Right lobe of liver (tissue), 6 donors: ENCODE results near the gene DNALI1. TPM values are rescaled to one million over a fixed set of nuclear protein-coding genes. Genes with fewer than 3 reads are reported as not detected.

Experiments used
- ATAC-seq, 4 donors: fragments of 200-7000 bp; cut with Tn5 transposase; one replicate each; pipeline ENCODE4 v1.9.1; 2020; ENCODE audit warnings: mild to moderate bottlenecking in 4 of 4, moderate library complexity in 4 of 4
- DNase-seq, 3 donors: peaks; one replicate each; pipeline ENCODE4 v3.0.0-alpha.2; 2020
- H3K27ac ChIP-seq, 3 donors: fragments of 200-600 bp; one replicate each; pipeline ENCODE4 v1.8.0; 2022
- H3K27me3 ChIP-seq, 2 donors: fragments of 200-600 bp; one replicate each; pipeline ENCODE4 v1.8.0; 2022
- H3K36me3 ChIP-seq, 4 donors: fragments of 200-600 bp; sonication (generic) in 1 of 4; one replicate each; pipeline versions ENCODE4 v1.5.1 to v1.8.0; 2017 to 2022; ENCODE audit warnings: control low read depth in 1 of 4
- H3K4me1 ChIP-seq, 4 donors: fragments of 200-600 bp; sonication (generic) in 1 of 4; one replicate each; pipeline versions ENCODE4 v1.5.1 to v1.8.0; 2017 to 2022; ENCODE audit warnings: control low read depth in 1 of 4
- H3K4me3 ChIP-seq, 3 donors: fragments of 200-600 bp; one replicate each; pipeline ENCODE4 v1.8.0; 2022
- H3K9me3 ChIP-seq, 4 donors: fragments of 200-600 bp; sonication (generic) in 1 of 4; one replicate each; pipeline versions ENCODE4 v1.5.1 to v1.8.0; 2017 to 2022; ENCODE audit warnings: control low read depth in 1 of 4
- POLR2A ChIP-seq: fragments of 450-650 bp; IDR thresholded peaks from one replicate; pipeline ENCODE4 v1.6.1; 2017; ENCODE audit warnings: antibody characterized with exemption, mild to moderate bottlenecking
- WGBS: methylation state at CpG from one replicate; pipeline ENCODE4 v1.1.6; 2018; ENCODE audit warnings: low coverage, low lambda C conversion rate; ENCODE audit not compliant: insufficient coverage; ENCODE audit errors: missing lambda C conversion rate; 5-methylcytosine and 5-hydroxymethylcytosine counted together
- intact Hi-C, 2 donors: fragments of 100-400 bp; cut with DNase I; formaldehyde crosslinking; loops; one replicate each; pipeline versions ENCODE4 v1.11.2 to v1.14.1; 2022
- total RNA-seq, 6 experiments: library from RNA; depleted of rRNA in 2 of 6; stranded (reverse); fragments of >200 nt in 2 of 6; fragmentation: NEBNext Ultra II Directional in 3 of 6; extraction: Animal tissue kit (Norgen Biotek cat#: 25700) in 3 of 6; gene quantifications; one replicate each; pipeline versions ENCODE4 v1.1.0 to v1.2.4, GENCODE V29; 2016 to 2023
- TF ChIP-seq, protein P1 (sequence below), 4 donors: fragments of 200-600 bp in 3 of 4; fragments of 450-650 bp in 1 of 4; IDR thresholded peaks; one replicate each; pipeline versions ENCODE4 v1.5.1 to v1.8.0; 2016 to 2022; ENCODE audit warnings: antibody characterized with exemption in 4 of 4, mild to moderate bottlenecking in 2 of 4
- donor health status: DM: no; HTN: yes; CAD: no.
- donor health status: DM: no; HTN: no; CAD: no.
- donor health status: DM: no; HTN: no; CAD: no.
- donor health status: DM: no; HTN: yes; CAD: no.
- donor health status: DM: no; HTN: yes; CAD: no.

DNALI1 gene
- total RNA-seq, 6 experiments from 2014 or later: 4.1 to 13.6 (median 7.3) TPM

DNA sequence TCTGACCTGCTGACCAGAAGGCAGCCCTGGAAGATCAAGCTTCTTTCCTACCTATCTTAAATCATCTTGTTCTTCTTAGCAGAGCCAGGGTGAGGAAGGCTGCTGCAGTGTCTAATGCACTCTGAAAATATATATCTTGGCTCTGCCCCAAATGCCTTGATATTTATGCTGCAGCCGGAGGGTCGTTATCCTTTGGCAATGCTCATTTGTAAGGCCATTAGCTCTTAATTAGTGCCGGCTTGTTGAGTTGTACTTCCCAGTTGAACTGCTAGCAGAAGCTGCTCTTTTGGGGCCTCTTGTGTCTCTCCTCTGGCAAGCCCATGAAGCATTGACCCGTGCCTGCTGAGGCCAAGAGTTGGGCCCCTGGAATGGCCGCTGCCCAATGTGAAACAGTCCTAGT is 43.2 kb downstream of the DNALI1 start:
- H3K4me3 ChIP-seq: no peak overlapping the region
- 85% methylated on average over 2 of the region's 5 CpGs for WGBS
- DNase-seq: no peak
- TF ChIP-seq, protein P1, sequence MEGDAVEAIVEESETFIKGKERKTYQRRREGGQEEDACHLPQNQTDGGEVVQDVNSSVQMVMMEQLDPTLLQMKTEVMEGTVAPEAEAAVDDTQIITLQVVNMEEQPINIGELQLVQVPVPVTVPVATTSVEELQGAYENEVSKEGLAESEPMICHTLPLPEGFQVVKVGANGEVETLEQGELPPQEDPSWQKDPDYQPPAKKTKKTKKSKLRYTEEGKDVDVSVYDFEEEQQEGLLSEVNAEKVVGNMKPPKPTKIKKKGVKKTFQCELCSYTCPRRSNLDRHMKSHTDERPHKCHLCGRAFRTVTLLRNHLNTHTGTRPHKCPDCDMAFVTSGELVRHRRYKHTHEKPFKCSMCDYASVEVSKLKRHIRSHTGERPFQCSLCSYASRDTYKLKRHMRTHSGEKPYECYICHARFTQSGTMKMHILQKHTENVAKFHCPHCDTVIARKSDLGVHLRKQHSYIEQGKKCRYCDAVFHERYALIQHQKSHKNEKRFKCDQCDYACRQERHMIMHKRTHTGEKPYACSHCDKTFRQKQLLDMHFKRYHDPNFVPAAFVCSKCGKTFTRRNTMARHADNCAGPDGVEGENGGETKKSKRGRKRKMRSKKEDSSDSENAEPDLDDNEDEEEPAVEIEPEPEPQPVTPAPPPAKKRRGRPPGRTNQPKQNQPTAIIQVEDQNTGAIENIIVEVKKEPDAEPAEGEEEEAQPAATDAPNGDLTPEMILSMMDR (IDR thresholded peaks at IDR 0.05): no peak
- no peak for TF ChIP-seq POLR2A
- H3K27me3 ChIP-seq: no peaks in the 10 kb centered on the region
- no peaks in the 10 kb centered on the region for H3K36me3 ChIP-seq
- peaks cover 0 to 3% (median under 1%) of the 10 kb centered on the region in 4 donors for H3K4me1 ChIP-seq
- H3K27ac ChIP-seq: no peak overlapping the region
- intact Hi-C loops: no loop called here
- no peaks in the 10 kb centered on the region for H3K9me3 ChIP-seq
- no peak for ATAC-seq

DNA sequence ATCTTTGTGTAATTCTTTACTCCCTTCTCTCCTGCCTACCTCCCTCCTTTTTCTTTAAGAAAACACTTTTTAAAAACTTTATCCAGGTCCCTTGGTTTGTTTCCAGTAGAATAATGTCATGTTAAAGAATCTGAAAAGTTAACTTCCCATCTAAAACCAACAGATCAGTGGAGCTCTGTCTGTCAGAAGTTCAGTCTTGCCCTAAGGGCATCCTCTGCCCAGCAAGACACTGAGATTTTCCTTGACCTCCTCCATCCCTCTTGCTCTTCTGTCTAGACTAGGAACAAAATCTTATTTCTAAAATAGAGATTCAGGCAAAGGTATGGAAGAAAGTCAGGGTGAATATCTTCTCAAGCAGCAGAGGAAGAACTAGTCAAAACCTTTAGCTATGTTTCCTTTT is 44.7 kb downstream of the DNALI1 start:
- Histone ChIP-seq H3K27me3 (no peaks in the 10 kb centered on the region), H3K27ac (no peak overlapping the region), H3K4me1 (no peaks in the 10 kb centered on the region), H3K9me3 (no peaks in the 10 kb centered on the region), H3K4me3 (no peak overlapping the region), H3K36me3 (no peaks in the 10 kb centered on the region)
- ATAC-seq (no peak), DNase-seq (no peak)
- intact Hi-C loops: no loop called here
- TF ChIP-seq, protein P1 (IDR thresholded peaks at IDR 0.05): no peak
- no peak for TF ChIP-seq POLR2A

DNA sequence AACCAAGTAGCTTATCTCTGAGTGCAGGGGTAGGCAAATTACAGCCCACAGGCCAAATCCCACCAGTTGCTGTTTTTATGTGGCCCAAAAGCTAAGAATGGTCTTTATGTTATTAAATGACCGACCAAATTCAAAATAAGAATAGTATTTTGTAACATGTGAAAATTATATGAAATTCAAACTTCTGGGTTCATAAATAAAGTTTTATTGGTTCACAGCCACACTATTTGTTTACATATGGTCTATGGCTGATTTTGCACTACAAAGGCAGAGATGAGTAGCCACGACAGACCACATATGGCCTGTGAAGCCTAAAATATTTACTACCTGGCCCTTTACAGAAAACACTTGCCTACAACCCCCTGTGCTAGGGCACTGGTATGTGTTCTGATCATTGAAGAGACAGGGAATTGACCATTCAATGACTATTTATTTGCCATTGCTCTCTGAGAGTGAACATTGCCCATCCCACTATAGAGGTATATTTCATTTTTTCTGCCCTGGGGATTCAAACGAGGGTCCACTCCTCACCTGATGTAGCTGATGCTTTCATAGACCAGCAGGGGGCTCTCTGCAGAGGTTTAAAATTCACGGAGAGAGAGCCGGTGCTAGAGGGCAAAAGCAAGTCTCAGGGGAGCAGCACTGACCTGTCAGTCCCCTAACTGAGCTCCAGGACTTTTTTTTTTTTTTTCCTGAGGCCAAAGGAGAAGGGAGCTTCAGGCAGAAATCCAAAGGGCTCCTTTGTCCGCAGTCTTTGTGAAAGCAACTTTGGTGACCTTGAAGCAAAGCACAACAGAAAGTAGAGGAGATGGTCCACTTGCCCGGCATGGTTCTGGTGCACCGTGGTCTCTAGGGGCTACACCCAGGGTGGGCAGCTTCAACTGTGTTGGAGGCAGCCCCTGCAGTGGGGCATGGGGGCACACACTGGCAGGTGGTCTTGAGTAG is 46.3 kb downstream of the DNALI1 start:
- Histone ChIP-seq H3K4me3 (no peak overlapping the region), H3K27me3 (no peaks in the 10 kb centered on the region), H3K27ac (no peak overlapping the region), H3K4me1 (no peaks in the 10 kb centered on the region), H3K36me3 (no peaks in the 10 kb centered on the region), H3K9me3 (no peaks in the 10 kb centered on the region)
- DNase-seq (no peak), ATAC-seq (peak; percentile 69 to 75 (median 70))
- WGBS: 26% methylated on average over 7 of the region's 8 CpGs
- intact Hi-C loops: no loop called here
- TF ChIP-seq, protein P1 (IDR thresholded peaks at IDR 0.05): peak; percentile 44 to 73 (median 62)
- TF ChIP-seq POLR2A: no peak

DNA sequence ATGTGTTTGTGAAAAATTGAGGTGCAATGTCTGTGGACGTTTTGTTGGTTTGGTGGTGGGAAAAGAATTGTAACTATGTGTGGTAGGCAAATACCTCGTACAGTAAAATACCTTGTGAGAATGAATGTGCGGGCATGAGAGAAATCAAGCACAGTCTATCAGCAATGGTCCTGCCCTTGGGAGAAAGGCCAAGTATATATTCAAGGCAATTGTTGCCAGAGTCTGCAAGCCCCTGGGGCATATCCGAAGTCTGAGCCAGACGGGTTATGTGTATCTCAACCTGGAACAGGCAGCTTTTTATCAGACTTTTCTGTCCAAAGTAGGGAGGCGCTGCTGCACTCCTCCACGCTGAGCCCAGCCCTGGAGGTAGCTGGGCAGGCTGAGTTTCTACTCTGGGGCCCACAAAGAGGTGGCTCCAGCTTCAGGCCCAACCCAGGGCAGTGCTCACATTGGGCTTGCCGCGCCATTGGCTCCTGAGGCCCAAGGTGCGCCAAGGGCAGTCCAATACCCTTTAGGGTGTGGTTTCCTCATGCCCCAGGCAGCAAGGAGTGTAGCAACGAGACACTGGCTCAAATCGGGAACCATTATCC is 48.4 kb downstream of the DNALI1 start:
- Histone ChIP-seq H3K36me3 (no peaks in the 10 kb centered on the region), H3K27ac (no peak overlapping the region), H3K4me1 (no peaks in the 10 kb centered on the region), H3K9me3 (no peaks in the 10 kb centered on the region), H3K4me3 (no peak overlapping the region), H3K27me3 (no peaks in the 10 kb centered on the region)
- intact Hi-C loops: loop anchor here in 1 of 2 donors (5.0 kb wide), 1 partner anchor 72 kb away; no protein-coding TSS in a partner anchor
- 63% methylated on average over 6 of the region's 12 CpGs for WGBS
- DNase-seq (no peak), ATAC-seq (no peak)
- TF ChIP-seq, protein P1 (IDR thresholded peaks at IDR 0.05): no peak
